NB4 (cell line): ENCODE measurements around the gene NAT16.

Experiments used
- CTCF ChIP-seq: IDR thresholded peaks from one replicate; pipeline ENCODE4 v1.5.1; 2012; ENCODE audit warnings: low read depth, low read length
- MAX ChIP-seq: IDR thresholded peaks from 2 replicates; pipeline ENCODE4 v1.6.1; 2011; ENCODE audit warnings: low read depth, low read length
- POLR2A ChIP-seq: IDR thresholded peaks from 2 replicates; pipeline ENCODE4 v1.6.1; 2011; ENCODE audit warnings: mild to moderate bottlenecking; ENCODE audit not compliant: insufficient read length; ENCODE audit errors: extremely low read depth

- TF ChIP-seq CTCF, result no peak
- TF ChIP-seq POLR2A, result no peak
- TF ChIP-seq MAX, result no peak
Observed at GRCh38 chr7:101167645-101168411, 12.3 kb downstream of the NAT16 start.
